Measurements from ENCODE around the gene CCDC51. TPM values are rescaled to one million over a fixed set of nuclear protein-coding genes. Genes with fewer than 3 reads are reported as not detected.

The CCDC51 gene
- total and polyA plus RNA-seq, 2 of the 13 experiments (the other 11 are each of a cell fraction or from before 2014, with no cell fraction given), result 18.1 to 29.4 TPM

DNA sequence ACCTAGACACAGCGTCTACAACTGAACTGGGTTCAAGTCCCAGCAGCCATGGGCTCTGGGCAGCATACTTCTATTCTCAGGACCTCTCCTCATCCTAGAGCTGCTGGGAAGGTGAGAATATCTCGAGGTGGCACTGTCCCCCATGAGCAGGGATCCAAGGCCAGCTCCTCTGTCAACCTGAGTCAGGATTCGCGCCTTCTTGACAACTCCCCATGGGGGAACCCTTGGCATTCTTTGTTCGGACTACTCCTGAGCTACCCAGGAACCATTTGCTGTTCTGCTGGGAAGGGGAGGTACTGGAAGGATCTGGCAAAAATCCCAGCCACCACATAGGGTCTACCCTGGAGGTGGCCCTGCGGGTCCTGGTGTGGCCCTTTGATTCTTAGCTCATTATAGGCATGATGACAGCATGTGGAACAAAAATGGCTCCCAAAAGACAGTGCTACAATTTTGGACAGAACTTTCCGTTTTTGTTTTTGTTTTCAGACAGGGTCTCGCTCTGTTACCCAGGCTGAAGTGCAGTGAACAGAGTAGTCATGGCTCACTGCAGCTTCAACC lies 32.3 kb downstream of the CCDC51 start:
- H2AFZ ChIP-seq (ENCODE audit: low read length), result no peak overlapping the region
- DNase-seq (ENCODE audit: low spot score) (no peak), ATAC-seq (no peak), FAIRE-seq (no peak)
- WGBS (ENCODE audit: low lambda C conversion rate), result 93% methylated on average over 2 of the region's 8 CpGs
- H3K9me3 ChIP-seq (ENCODE audit: low read length), result no peaks in the 10 kb centered on the region
- BruUV-seq (replicated peaks), result no TSS peak
- no peak overlapping the region for H3K27ac ChIP-seq (ENCODE audit: extremely low read length, insufficient read depth, low read length)
- CTCF ChIA-PET (ENCODE audit: low intra/inter-chr PET ratio, low total read pairs), result interaction anchor here (1.6 kb wide), 1 partner anchor 28 kb away, joined by 5 read pairs; no protein-coding TSS in a partner anchor
- H3K27me3 ChIP-seq (ENCODE audit: control insufficient read depth in 1 of 2, insufficient read depth in 2 of 2, low read length in 2 of 2), result no peaks in the 10 kb centered on the region
- intact Hi-C loops (cut with micrococcal nuclease; ENCODE audit: unreplicated experiment), result no loop called here
- H3K4me2 ChIP-seq (ENCODE audit: low read depth, low read length), result no peak overlapping the region
- in situ Hi-C loops (cut with HindIII; ENCODE audit: extremely low pct_ligation_motif_present, low pct_unique_long_range_greater_than_20kb), result no loop called here
- no peak overlapping the region for H3K4me3 ChIP-seq (replicated peaks in 1 of 3; ENCODE audit: insufficient read depth in 1 of 3, low read depth in 2 of 3, low read length in 3 of 3)
- no peaks in the 10 kb centered on the region for H3K4me1 ChIP-seq (ENCODE audit: insufficient read depth, low read length)
- peaks cover 76 to 94% of the 10 kb centered on the region in 2 experiments for H3K36me3 ChIP-seq (replicated peaks in 1 of 2; ENCODE audit: control insufficient read depth in 1 of 2, insufficient read depth in 2 of 2, low read length in 2 of 2)
- H4K20me1 ChIP-seq (ENCODE audit: insufficient read depth, low read length), result peaks cover 9% of the 10 kb centered on the region; the same call in 1 of the 2 replicates
- no peak overlapping the region for H3K9ac ChIP-seq (ENCODE audit: insufficient read depth, low read depth, low read length)
- no peaks in the 10 kb centered on the region for H3K79me2 ChIP-seq (ENCODE audit: insufficient read depth, low read length)
- POLR2A ChIA-PET, result interaction anchor here (1.8 to 1.9 kb wide), 2 partner anchors 21 to 28 kb away, joined by 5 to 6 read pairs; no protein-coding TSS in a partner anchor
- no peak for TF ChIP-seq CENPT (CRISPR knock-in tag; IDR thresholded peaks at IDR 0.05; ENCODE audit: low read depth)
- TF ChIP-seq PCBP2 (optimal IDR thresholded peaks at IDR 0.05; ENCODE audit: low read depth, low read length, poor library complexity, severe bottlenecking), result no peak
- no peak for TF ChIP-seq ZNF383 (CRISPR knock-in tag; IDR thresholded peaks at IDR 0.05; ENCODE audit: borderline replicate concordance)
- no peak for TF ChIP-seq ZFY (CRISPR knock-in tag; IDR thresholded peaks at IDR 0.05)
- TF ChIP-seq GABPB1 (CRISPR knock-in tag; IDR thresholded peaks at IDR 0.05), result no peak
- TF ChIP-seq TOE1 (CRISPR knock-in tag; IDR thresholded peaks at IDR 0.05), result no peak
- no peak for TF ChIP-seq SALL2 (CRISPR knock-in tag; IDR thresholded peaks at IDR 0.05)
- no peak for TF ChIP-seq ZNF782 (CRISPR knock-in tag; IDR thresholded peaks at IDR 0.05; ENCODE audit: borderline replicate concordance)
- TF ChIP-seq SOX13 (IDR thresholded peaks at IDR 0.05), result no peak
- TF ChIP-seq SOX13 (CRISPR knock-in tag; conservative IDR thresholded peaks at IDR 0.05 in 1 of 2, IDR thresholded peaks at IDR 0.05 in 1 of 2), result no peak
- no peak for TF ChIP-seq ZNF253 (CRISPR knock-in tag; IDR thresholded peaks at IDR 0.05; ENCODE audit: borderline replicate concordance)
- TF ChIP-seq, protein P1, sequence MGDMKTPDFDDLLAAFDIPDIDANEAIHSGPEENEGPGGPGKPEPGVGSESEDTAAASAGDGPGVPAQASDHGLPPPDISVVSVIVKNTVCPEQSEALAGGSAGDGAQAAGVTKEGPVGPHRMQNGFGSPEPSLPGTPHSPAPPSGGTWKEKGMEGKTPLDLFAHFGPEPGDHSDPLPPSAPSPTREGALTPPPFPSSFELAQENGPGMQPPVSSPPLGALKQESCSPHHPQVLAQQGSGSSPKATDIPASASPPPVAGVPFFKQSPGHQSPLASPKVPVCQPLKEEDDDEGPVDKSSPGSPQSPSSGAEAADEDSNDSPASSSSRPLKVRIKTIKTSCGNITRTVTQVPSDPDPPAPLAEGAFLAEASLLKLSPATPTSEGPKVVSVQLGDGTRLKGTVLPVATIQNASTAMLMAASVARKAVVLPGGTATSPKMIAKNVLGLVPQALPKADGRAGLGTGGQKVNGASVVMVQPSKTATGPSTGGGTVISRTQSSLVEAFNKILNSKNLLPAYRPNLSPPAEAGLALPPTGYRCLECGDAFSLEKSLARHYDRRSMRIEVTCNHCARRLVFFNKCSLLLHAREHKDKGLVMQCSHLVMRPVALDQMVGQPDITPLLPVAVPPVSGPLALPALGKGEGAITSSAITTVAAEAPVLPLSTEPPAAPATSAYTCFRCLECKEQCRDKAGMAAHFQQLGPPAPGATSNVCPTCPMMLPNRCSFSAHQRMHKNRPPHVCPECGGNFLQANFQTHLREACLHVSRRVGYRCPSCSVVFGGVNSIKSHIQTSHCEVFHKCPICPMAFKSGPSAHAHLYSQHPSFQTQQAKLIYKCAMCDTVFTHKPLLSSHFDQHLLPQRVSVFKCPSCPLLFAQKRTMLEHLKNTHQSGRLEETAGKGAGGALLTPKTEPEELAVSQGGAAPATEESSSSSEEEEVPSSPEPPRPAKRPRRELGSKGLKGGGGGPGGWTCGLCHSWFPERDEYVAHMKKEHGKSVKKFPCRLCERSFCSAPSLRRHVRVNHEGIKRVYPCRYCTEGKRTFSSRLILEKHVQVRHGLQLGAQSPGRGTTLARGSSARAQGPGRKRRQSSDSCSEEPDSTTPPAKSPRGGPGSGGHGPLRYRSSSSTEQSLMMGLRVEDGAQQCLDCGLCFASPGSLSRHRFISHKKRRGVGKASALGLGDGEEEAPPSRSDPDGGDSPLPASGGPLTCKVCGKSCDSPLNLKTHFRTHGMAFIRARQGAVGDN (CRISPR knock-in tag; IDR thresholded peaks at IDR 0.05), result no peak
- TF ChIP-seq, protein P2, sequence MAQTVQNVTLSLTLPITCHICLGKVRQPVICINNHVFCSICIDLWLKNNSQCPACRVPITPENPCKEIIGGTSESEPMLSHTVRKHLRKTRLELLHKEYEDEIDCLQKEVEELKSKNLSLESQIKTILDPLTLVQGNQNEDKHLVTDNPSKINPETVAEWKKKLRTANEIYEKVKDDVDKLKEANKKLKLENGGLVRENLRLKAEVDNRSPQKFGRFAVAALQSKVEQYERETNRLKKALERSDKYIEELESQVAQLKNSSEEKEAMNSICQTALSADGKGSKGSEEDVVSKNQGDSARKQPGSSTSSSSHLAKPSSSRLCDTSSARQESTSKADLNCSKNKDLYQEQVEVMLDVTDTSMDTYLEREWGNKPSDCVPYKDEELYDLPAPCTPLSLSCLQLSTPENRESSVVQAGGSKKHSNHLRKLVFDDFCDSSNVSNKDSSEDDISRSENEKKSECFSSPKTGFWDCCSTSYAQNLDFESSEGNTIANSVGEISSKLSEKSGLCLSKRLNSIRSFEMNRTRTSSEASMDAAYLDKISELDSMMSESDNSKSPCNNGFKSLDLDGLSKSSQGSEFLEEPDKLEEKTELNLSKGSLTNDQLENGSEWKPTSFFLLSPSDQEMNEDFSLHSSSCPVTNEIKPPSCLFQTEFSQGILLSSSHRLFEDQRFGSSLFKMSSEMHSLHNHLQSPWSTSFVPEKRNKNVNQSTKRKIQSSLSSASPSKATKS (CRISPR knock-in tag; IDR thresholded peaks at IDR 0.05), result no peak
- no peak for TF ChIP-seq ZSCAN9 (CRISPR knock-in tag; IDR thresholded peaks at IDR 0.05; ENCODE audit: borderline replicate concordance)
- TF ChIP-seq TIGD3 (CRISPR knock-in tag; IDR thresholded peaks at IDR 0.05; ENCODE audit: borderline replicate concordance), result no peak

Measured in HepG2 (cell line).